HepG2 (cell line): ENCODE data around the gene CSNK2A1.

Experiments used
- MXI1 ChIP-seq: IDR thresholded peaks from 3 replicates; pipeline ENCODE4 v1.6.1; 2012; ENCODE audit warnings: low read depth, low read length, inconsistent platforms, borderline replicate concordance
- NFE2L1 ChIP-seq: sonication (generic); formaldehyde crosslinking; IDR thresholded peaks from 2 replicates; pipeline ENCODE4 v1.4.0; 2020; ENCODE audit warnings: missing genetic modification reagents, mild to moderate bottlenecking, borderline replicate concordance
- POLR2A ChIP-seq, 2 experiments: IDR thresholded peaks; 2 replicates each; pipeline ENCODE4 v1.6.1; 2011; ENCODE audit warnings: low read depth in 2 of 2, low read length in 2 of 2, mild to moderate bottlenecking in 1 of 2, moderate library complexity in 1 of 2; ENCODE audit not compliant: insufficient read depth in 1 of 2
- RNF219 ChIP-seq: sonication (generic); formaldehyde crosslinking; IDR thresholded peaks from 2 replicates; pipeline ENCODE4 v1.5.0; 2020; ENCODE audit warnings: mild to moderate bottlenecking, missing genetic modification reagents
- ZNF430 ChIP-seq: sonication (generic); formaldehyde crosslinking; IDR thresholded peaks from 2 replicates; pipeline ENCODE4 v1.9.0; 2021; ENCODE audit warnings: mild to moderate bottlenecking, missing genetic modification reagents
- ZNF441 ChIP-seq: sonication (generic); formaldehyde crosslinking; IDR thresholded peaks from 2 replicates; pipeline ENCODE4 v1.7.0; 2021; ENCODE audit warnings: missing genetic modification reagents, borderline replicate concordance
- ZNF550 ChIP-seq: sonication (generic); formaldehyde crosslinking; IDR thresholded peaks from 2 replicates; pipeline ENCODE4 v1.4.0; 2020; ENCODE audit warnings: mild to moderate bottlenecking, missing genetic modification reagents, borderline replicate concordance
- TF ChIP-seq, protein P1 (sequence below): sonication (generic); formaldehyde crosslinking; IDR thresholded peaks from 2 replicates; pipeline ENCODE4 v1.5.0; 2020; ENCODE audit warnings: mild to moderate bottlenecking, missing genetic modification reagents, moderate library complexity
- TF ChIP-seq, protein P2 (sequence below): IDR thresholded peaks from 2 replicates; pipeline ENCODE4 v1.6.1; 2016
- TF ChIP-seq, protein P3 (sequence below): sonication (generic); formaldehyde crosslinking; IDR thresholded peaks from 2 replicates; pipeline ENCODE4 v1.4.0; 2020; ENCODE audit warnings: missing genetic modification reagents

DNA sequence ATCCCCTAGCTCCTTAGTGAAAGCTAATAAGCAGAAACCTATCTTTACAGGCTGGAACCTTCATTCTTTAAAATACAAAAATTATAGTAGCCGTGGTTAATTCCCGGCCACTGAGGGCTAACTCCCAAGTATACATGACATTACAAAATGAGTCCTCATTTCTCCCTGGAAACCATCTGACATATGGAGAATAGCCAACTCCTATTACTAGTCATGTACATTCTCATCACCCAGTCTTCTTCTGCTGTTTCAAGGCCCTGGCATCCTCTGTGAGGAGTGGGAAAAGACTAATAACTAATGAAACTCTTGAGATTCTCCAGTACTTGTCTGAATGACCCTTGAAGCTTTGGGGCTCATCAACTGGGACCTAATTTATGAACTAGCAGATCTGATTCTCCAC lies 30.2 kb downstream of the CSNK2A1 start:
- TF ChIP-seq, protein P1, sequence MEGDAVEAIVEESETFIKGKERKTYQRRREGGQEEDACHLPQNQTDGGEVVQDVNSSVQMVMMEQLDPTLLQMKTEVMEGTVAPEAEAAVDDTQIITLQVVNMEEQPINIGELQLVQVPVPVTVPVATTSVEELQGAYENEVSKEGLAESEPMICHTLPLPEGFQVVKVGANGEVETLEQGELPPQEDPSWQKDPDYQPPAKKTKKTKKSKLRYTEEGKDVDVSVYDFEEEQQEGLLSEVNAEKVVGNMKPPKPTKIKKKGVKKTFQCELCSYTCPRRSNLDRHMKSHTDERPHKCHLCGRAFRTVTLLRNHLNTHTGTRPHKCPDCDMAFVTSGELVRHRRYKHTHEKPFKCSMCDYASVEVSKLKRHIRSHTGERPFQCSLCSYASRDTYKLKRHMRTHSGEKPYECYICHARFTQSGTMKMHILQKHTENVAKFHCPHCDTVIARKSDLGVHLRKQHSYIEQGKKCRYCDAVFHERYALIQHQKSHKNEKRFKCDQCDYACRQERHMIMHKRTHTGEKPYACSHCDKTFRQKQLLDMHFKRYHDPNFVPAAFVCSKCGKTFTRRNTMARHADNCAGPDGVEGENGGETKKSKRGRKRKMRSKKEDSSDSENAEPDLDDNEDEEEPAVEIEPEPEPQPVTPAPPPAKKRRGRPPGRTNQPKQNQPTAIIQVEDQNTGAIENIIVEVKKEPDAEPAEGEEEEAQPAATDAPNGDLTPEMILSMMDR: no peak
- TF ChIP-seq MXI1: no peak
- no peak for TF ChIP-seq ZNF441 (CRISPR knock-in tag)
- TF ChIP-seq ZNF550 (CRISPR knock-in tag): no peak
- TF ChIP-seq ZNF430 (CRISPR knock-in tag): no peak
- TF ChIP-seq, protein P2, sequence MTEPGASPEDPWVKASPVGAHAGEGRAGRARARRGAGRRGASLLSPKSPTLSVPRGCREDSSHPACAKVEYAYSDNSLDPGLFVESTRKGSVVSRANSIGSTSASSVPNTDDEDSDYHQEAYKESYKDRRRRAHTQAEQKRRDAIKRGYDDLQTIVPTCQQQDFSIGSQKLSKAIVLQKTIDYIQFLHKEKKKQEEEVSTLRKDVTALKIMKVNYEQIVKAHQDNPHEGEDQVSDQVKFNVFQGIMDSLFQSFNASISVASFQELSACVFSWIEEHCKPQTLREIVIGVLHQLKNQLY: no peak
- no peak for TF ChIP-seq POLR2A (IDR thresholded peaks at IDR 0.05; ENCODE audit: insufficient read depth in 1 of 2, low read depth in 2 of 2, low read length in 2 of 2)
- TF ChIP-seq RNF219 (CRISPR knock-in tag): no peak
- TF ChIP-seq, protein P3, sequence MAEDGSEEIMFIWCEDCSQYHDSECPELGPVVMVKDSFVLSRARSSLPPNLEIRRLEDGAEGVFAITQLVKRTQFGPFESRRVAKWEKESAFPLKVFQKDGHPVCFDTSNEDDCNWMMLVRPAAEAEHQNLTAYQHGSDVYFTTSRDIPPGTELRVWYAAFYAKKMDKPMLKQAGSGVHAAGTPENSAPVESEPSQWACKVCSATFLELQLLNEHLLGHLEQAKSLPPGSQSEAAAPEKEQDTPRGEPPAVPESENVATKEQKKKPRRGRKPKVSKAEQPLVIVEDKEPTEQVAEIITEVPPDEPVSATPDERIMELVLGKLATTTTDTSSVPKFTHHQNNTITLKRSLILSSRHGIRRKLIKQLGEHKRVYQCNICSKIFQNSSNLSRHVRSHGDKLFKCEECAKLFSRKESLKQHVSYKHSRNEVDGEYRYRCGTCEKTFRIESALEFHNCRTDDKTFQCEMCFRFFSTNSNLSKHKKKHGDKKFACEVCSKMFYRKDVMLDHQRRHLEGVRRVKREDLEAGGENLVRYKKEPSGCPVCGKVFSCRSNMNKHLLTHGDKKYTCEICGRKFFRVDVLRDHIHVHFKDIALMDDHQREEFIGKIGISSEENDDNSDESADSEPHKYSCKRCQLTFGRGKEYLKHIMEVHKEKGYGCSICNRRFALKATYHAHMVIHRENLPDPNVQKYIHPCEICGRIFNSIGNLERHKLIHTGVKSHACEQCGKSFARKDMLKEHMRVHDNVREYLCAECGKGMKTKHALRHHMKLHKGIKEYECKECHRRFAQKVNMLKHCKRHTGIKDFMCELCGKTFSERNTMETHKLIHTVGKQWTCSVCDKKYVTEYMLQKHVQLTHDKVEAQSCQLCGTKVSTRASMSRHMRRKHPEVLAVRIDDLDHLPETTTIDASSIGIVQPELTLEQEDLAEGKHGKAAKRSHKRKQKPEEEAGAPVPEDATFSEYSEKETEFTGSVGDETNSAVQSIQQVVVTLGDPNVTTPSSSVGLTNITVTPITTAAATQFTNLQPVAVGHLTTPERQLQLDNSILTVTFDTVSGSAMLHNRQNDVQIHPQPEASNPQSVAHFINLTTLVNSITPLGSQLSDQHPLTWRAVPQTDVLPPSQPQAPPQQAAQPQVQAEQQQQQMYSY (CRISPR knock-in tag): no peak
- TF ChIP-seq NFE2L1 (CRISPR knock-in tag): no peak
